ENCODE results near the gene OPA1.

OPA1 gene

DNA sequence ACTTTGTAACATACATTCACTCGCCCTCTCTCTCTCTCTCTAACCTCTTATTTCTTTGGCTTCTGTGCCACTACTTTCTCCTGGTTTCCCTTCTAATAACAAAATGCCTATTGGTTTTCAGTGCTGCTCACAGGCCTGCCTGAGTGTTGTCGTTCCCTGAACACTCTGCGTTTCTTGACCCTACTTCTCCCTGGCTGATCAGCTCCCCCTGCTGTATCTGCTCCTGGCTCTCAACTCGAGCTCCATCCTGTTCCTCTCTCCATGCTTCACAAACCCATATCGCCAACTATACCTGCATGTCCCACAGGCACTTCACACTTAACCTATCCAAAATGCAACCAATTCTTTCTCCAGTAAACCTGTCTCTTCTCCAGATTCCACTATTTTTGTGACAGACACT, 111.4 kb downstream of the OPA1 start:
- H3K36me3 ChIP-seq (ENCODE audit: control insufficient read depth, insufficient read depth, low read length), result no peaks in the 10 kb centered on the region
- no peak overlapping the region for H3K9ac ChIP-seq (ENCODE audit: low read length)
- H3K27ac ChIP-seq (ENCODE audit: low read depth, low read length), result no peak overlapping the region
- H3K4me1 ChIP-seq (ENCODE audit: control insufficient read depth, insufficient read depth, low read length), result no peaks in the 10 kb centered on the region
- H3K4me3 ChIP-seq (ENCODE audit: low read length), result no peak overlapping the region
- no peaks in the 10 kb centered on the region for H3K27me3 ChIP-seq (ENCODE audit: control insufficient read depth, insufficient read depth, low read length)

DNA sequence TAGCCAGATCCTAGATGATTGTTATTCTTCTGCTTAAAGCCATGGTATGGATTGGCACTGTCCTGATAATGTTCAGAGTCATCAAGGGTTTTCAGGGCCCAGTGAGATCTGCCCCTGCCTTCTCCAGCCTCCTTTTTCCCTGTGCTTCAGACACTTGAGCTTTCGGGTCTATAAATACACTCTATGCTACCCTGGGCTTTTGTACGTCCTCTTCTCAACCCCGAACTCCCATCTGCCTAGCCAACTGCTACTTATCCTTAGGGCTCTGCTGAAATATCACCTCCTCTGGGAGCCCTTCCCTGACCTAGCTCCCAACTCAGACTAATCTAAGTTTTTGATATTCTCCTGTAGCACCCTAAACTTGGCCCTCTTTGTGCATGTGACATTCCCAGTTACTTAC, 115.3 kb downstream of the OPA1 start:
- Histone ChIP-seq H3K27ac (ENCODE audit: low read depth, low read length) (no peak overlapping the region), H3K36me3 (ENCODE audit: control insufficient read depth, insufficient read depth, low read length) (no peaks in the 10 kb centered on the region), H3K27me3 (ENCODE audit: control insufficient read depth, insufficient read depth, low read length) (no peaks in the 10 kb centered on the region), H3K4me3 (ENCODE audit: low read length) (no peak overlapping the region), H3K4me1 (ENCODE audit: control insufficient read depth, insufficient read depth, low read length) (no peaks in the 10 kb centered on the region), H3K9ac (ENCODE audit: low read length) (no peak overlapping the region)

DNA sequence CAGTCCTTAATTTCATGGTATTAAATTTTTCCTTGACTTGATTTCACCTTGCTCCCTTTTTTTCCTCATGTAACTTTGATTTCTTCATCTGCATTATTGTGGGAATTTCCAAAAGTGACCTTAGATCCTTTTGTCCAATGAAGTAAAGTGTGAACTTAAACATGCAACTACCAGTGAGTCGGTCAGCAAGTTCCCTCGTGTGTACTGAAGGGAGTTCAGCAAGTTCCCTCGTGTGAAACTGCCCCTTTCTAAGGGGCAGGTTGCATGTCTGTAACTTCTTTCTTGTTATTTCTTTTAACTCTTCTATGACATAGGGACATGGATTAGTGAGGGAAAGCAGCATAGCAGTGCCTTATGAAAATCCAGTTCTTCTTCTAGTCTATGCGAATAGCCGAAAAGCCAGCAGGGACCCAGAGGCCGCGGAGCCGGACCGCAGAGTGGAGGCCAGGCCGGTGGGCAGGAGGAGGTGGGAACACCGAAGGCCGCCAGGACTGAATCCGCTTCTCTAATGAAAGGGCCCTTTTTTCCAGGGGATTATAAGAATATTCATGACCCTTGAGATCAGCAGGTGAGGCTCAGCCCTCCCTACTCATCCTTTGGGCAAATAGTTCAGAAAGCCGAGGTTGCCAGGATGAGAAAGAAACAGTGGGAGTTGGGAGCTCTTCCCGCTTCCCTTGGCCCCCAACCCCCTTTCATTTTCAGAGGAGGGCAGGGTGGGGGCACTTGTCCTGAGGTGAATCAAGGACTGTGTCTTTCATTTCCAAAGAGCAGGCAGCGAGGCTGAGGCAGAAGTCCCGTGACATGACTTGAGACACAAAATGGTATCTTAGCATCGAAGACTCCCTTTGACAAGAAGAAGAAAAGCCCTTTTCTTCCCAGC, 117.5 kb downstream of the OPA1 start:
- H3K4me1 ChIP-seq (ENCODE audit: control insufficient read depth, insufficient read depth, low read length), result no peaks in the 10 kb centered on the region
- H3K27ac ChIP-seq (ENCODE audit: low read depth, low read length), result no peak overlapping the region
- no peaks in the 10 kb centered on the region for H3K36me3 ChIP-seq (ENCODE audit: control insufficient read depth, insufficient read depth, low read length)
- no peaks in the 10 kb centered on the region for H3K27me3 ChIP-seq (ENCODE audit: control insufficient read depth, insufficient read depth, low read length)
- no peak overlapping the region for H3K9ac ChIP-seq (ENCODE audit: low read length)
- H3K4me3 ChIP-seq (ENCODE audit: low read length), result no peak overlapping the region

DNA sequence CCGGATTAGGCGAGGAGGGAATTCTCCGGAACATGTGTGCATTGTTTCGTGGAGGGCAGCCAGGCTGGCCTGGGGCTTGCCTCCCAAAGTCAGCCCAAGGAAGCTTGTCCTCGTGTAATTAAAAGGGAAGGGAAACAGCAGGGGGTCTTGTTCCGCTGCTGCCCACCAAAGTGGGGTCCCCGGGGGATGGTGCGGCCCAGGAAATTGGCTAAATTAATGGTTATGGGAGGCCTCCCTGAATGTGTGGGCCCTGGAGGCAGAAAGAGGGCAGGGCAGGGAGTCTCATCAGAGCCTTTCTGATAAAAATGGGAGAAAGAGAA, 118.1 kb downstream of the OPA1 start:
- no peaks in the 10 kb centered on the region for H3K4me1 ChIP-seq (ENCODE audit: control insufficient read depth, insufficient read depth, low read length)
- H3K4me3 ChIP-seq (ENCODE audit: low read length), result no peak overlapping the region
- no peak overlapping the region for H3K27ac ChIP-seq (ENCODE audit: low read depth, low read length)
- H3K36me3 ChIP-seq (ENCODE audit: control insufficient read depth, insufficient read depth, low read length), result no peaks in the 10 kb centered on the region
- no peaks in the 10 kb centered on the region for H3K27me3 ChIP-seq (ENCODE audit: control insufficient read depth, insufficient read depth, low read length)
- no peak overlapping the region for H3K9ac ChIP-seq (ENCODE audit: low read length)

DNA sequence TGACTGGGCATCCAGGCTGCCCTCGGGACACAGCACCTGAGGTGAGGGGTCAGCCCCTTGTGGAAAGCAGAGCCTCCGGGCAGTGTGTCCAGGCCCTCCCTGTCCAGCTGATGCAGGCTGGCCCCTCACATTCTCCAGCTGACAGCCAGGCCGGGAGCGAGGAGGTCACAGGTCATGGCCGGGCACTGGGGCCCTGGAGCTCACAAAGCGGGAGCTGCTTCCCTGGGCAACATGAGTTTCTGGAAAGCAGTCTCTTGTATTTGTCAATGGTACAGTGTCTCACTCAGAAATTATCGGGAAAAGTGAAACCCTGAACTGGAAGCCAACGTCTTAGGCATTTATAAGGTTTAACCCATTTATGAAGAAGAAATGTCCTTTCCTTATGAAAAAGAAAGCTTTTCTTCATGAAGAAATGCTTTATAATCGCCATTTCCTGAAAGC, 118.5 kb downstream of the OPA1 start:
- Histone ChIP-seq H3K4me3 (ENCODE audit: low read length) (no peak overlapping the region), H3K27ac (ENCODE audit: low read depth, low read length) (peak overlapping the region; percentile 21)

DNA sequence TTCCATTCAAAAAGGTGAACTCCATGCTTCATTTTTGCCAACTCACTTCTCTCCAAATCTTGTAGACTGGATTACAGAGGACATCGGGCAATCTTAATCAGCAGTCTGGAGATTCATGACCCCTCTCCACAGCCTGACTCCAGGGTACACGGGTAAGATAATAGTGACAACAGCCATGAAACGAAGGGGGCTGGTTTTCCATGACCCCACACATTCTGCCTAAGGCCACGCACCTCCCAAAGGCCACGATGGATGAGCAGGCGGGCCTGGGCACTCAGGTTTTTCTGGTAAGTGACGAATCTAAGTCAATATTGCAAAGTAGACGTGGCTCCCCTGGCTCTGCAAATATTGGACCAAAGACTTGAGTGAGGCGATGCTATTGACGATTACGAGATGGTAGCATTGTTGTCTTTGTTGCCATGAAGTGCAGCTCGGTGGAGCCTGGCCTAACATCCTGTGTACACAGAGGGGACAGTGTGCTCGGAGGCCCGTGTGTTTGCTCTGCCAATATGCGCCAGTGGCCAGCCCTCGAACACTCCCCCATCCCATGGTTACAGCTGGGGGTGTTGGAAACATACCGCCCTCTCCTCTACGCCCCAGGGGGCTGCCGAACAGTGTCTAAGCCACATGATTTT, 119.1 kb downstream of the OPA1 start:
- Histone ChIP-seq H3K36me3 (ENCODE audit: control insufficient read depth, insufficient read depth, low read length) (no peaks in the 10 kb centered on the region), H3K27ac (ENCODE audit: low read depth, low read length) (peak overlapping the region; percentile 21), H3K4me1 (ENCODE audit: control insufficient read depth, insufficient read depth, low read length) (no peaks in the 10 kb centered on the region), H3K9ac (ENCODE audit: low read length) (no peak overlapping the region), H3K27me3 (ENCODE audit: control insufficient read depth, insufficient read depth, low read length) (no peaks in the 10 kb centered on the region), H3K4me3 (ENCODE audit: low read length) (no peak overlapping the region)

More for the DNA sequence above, 118.5 kb downstream of the OPA1 start:
- Histone ChIP-seq H3K9ac (ENCODE audit: low read length) (no peak overlapping the region), H3K4me1 (ENCODE audit: control insufficient read depth, insufficient read depth, low read length) (no peaks in the 10 kb centered on the region), H3K27me3 (ENCODE audit: control insufficient read depth, insufficient read depth, low read length) (no peaks in the 10 kb centered on the region), H3K36me3 (ENCODE audit: control insufficient read depth, insufficient read depth, low read length) (no peaks in the 10 kb centered on the region)

DNA sequence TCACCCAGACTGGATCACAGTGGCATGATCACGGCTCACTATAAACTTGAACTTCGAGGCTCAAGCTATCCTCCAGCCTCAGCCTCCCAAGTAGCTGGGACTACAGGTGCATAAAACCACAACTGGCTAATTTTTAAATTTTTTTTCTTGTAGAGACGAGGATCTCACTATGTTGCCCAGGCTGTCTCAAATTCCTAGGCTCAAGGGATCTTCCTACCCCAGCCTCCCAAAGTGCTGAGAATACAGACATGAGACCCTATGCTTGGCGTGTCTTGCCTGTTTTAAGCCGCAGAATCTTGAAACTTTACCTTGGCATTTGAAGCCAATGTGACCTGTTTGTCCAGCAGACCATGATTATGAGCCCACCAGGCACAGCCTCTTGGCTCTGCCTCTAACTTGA, 119.9 kb downstream of the OPA1 start:
- no peaks in the 10 kb centered on the region for H3K4me1 ChIP-seq (ENCODE audit: control insufficient read depth, insufficient read depth, low read length)
- H3K27ac ChIP-seq (ENCODE audit: low read depth, low read length), result no peak overlapping the region
- H3K4me3 ChIP-seq (ENCODE audit: low read length), result no peak overlapping the region
- H3K36me3 ChIP-seq (ENCODE audit: control insufficient read depth, insufficient read depth, low read length), result no peaks in the 10 kb centered on the region
- no peak overlapping the region for H3K9ac ChIP-seq (ENCODE audit: low read length)
- no peaks in the 10 kb centered on the region for H3K27me3 ChIP-seq (ENCODE audit: control insufficient read depth, insufficient read depth, low read length)

DNA sequence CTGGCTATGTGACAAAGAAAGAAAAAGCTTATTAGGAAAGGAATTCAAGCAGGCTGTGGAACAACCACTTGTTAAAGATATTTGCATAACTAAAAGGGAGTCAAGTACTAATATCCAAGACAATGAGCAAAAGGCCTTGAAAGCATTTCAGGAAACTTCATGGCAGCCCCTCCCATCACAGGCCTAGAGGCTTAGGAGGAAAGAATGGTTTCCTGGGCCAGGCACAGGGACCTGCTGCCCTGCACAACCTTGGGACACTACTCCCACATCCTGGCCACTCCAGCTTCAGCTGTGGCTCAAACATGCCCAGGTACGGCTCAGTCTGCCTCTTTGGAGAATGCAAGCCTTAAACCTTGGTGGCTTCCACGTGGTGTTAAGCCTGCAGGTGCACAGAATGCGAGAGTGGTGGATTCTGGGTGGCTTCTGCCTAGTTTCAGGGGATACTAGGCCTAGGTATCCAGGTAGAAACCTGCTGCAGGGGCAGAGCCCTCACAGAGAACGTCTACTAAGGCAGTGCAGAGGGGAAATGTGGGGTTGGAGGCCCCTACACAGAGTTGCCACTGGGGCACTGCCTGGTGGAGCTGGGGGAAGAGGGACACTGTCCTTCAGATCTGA, 121.6 kb downstream of the OPA1 start:
- Histone ChIP-seq H3K4me1 (ENCODE audit: control insufficient read depth, insufficient read depth, low read length) (no peaks in the 10 kb centered on the region), H3K4me3 (ENCODE audit: low read length) (no peak overlapping the region), H3K36me3 (ENCODE audit: control insufficient read depth, insufficient read depth, low read length) (no peaks in the 10 kb centered on the region), H3K27ac (ENCODE audit: low read depth, low read length) (no peak overlapping the region), H3K9ac (ENCODE audit: low read length) (no peak overlapping the region), H3K27me3 (ENCODE audit: control insufficient read depth, insufficient read depth, low read length) (no peaks in the 10 kb centered on the region)

DNA sequence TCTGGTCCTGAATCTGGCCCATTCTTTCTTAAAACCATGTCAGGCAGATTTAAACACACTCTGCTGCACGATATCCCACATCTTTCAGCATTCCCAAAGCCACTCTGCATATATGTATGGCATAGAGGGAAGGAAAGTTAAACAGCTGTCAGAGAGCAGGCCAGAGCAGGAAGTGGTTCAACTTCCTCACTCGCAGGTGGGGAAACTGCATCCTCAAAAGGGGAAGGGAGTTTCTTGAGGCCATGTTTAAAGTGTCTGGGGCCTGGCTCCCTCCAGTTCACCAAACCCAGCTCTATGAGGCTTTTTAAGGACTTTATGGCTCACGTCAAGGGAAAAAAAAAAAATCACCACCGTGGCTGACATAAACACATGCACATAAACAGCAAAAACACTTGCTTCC, 123.1 kb downstream of the OPA1 start:
- Histone ChIP-seq H3K4me1 (ENCODE audit: control insufficient read depth, insufficient read depth, low read length) (no peaks in the 10 kb centered on the region), H3K36me3 (ENCODE audit: control insufficient read depth, insufficient read depth, low read length) (no peaks in the 10 kb centered on the region), H3K4me3 (ENCODE audit: low read length) (no peak overlapping the region), H3K9ac (ENCODE audit: low read length) (no peak overlapping the region), H3K27ac (ENCODE audit: low read depth, low read length) (no peak overlapping the region), H3K27me3 (ENCODE audit: control insufficient read depth, insufficient read depth, low read length) (no peaks in the 10 kb centered on the region)

DNA sequence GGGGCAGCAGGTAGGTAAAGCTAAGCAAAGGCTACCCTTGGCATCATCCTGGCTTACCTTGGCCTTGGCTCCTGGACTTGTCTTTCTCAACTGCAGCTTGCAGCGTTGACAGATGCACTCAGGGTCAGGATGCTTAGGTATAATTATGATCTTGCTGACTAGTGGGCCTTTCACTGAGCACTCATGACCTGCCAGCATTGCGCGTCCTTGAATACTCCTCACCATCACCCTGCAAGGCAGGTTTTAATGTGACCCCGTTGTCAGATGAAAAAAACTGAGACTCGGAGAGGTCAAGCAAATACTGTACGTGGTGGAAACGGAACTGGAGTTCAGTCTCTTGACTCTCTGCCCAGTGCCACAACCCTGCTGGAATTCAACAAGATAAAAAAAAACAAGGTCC, 126.7 kb downstream of the OPA1 start:
- H3K9ac ChIP-seq (ENCODE audit: low read length), result no peak overlapping the region
- H3K27me3 ChIP-seq (ENCODE audit: control insufficient read depth, insufficient read depth, low read length), result no peaks in the 10 kb centered on the region
- H3K27ac ChIP-seq (ENCODE audit: low read depth, low read length), result no peak overlapping the region
- H3K4me1 ChIP-seq (ENCODE audit: control insufficient read depth, insufficient read depth, low read length), result no peaks in the 10 kb centered on the region
- H3K36me3 ChIP-seq (ENCODE audit: control insufficient read depth, insufficient read depth, low read length), result no peaks in the 10 kb centered on the region
- H3K4me3 ChIP-seq (ENCODE audit: low read length), result no peak overlapping the region

DNA sequence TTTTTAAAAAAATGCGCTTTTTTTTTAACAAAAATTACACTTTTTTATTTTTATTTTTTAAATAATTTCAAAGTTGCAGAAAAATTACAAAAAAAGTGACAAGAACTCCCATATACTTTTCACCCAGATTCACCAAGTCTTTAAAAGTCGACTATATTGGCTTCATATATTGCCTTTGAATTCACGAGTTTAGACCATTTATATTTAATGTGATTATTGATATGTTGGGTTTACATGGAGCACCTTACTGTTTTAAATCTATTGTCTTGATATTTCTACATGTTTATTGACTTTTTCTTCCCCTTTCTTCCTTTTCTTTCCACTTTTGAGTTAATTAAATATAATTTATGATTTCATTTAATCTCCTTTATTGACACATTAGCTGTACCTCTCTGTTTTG, 127.2 kb downstream of the OPA1 start:
- Histone ChIP-seq H3K4me1 (ENCODE audit: control insufficient read depth, insufficient read depth, low read length) (no peaks in the 10 kb centered on the region), H3K4me3 (ENCODE audit: low read length) (no peak overlapping the region), H3K9ac (ENCODE audit: low read length) (no peak overlapping the region), H3K27me3 (ENCODE audit: control insufficient read depth, insufficient read depth, low read length) (no peaks in the 10 kb centered on the region), H3K27ac (ENCODE audit: low read depth, low read length) (no peak overlapping the region), H3K36me3 (ENCODE audit: control insufficient read depth, insufficient read depth, low read length) (no peaks in the 10 kb centered on the region)

DNA sequence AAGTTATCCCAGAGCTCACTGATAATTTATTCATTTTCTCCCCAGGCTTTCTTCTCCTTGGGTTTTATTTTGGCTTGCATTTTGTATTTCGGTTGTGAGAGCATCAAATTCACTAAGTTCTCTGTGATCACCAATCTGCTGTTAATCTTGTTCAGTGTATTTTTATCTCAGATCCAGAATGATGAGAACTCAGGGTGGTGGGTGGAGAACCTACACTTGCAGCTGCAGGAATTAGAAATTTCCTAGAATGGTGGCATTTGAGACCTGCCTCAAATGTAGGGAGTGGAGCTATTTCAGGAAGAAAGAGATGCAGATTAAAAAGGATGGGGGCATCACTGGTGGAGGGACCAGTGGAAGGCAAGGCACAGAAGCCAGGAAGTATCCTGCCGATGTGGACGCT, 129.6 kb downstream of the OPA1 start:
- H3K27ac ChIP-seq (ENCODE audit: low read depth, low read length), result no peak overlapping the region
- H3K27me3 ChIP-seq (ENCODE audit: control insufficient read depth, insufficient read depth, low read length), result no peaks in the 10 kb centered on the region
- no peaks in the 10 kb centered on the region for H3K4me1 ChIP-seq (ENCODE audit: control insufficient read depth, insufficient read depth, low read length)
- no peak overlapping the region for H3K4me3 ChIP-seq (ENCODE audit: low read length)
- no peaks in the 10 kb centered on the region for H3K36me3 ChIP-seq (ENCODE audit: control insufficient read depth, insufficient read depth, low read length)
- no peak overlapping the region for H3K9ac ChIP-seq (ENCODE audit: low read length)
